Activated B cell treated with CpG ODN at 0.5 μM for 24 hours (primary cell): ENCODE measurements around the gene DDTL. TPM values are rescaled to one million over a fixed set of nuclear protein-coding genes. Genes with fewer than 3 reads are reported as not detected.
"Not testable (repeated sequence)": the region's sequence is repeated elsewhere in the genome, so short reads cannot be mapped to it uniquely, and the experiment has no call there.

Experiments
- ATAC-seq: fragments of 200-7000 bp; cut with Tn5 transposase; one replicate; pipeline ENCODE4 v1.10.0; 2021; ENCODE audit warnings: low read depth, mild to moderate bottlenecking, moderate library complexity
- CTCF ChIA-PET: fragments of 350-600 bp; sonication (Branson Sonifier 250); formaldehyde crosslinking; loops from one replicate; lab custom pipeline; 2021; ENCODE audit warnings: antibody characterized with exemption; lab: Charles Lee
- POLR2A ChIA-PET: fragments of 350-600 bp; sonication (Branson Sonifier 250); formaldehyde crosslinking; loops from one replicate; lab custom pipeline; 2021; ENCODE audit warnings: antibody characterized with exemption; lab: Charles Lee
- DNase-seq: peaks from one replicate; pipeline ENCODE4 v3.0.0; 2022
- H3K27ac Mint-ChIP-seq: one replicate; pipeline ENCODE4 v1.8.0; 2020; ENCODE audit warnings: mixed read lengths
- H3K27me3 Mint-ChIP-seq: one replicate; pipeline ENCODE4 v1.8.0; 2021; ENCODE audit warnings: mixed read lengths
- H3K36me3 Mint-ChIP-seq: one replicate; pipeline ENCODE4 v1.8.0; 2021; ENCODE audit warnings: low read depth, mixed read lengths
- H3K4me1 Mint-ChIP-seq: one replicate; pipeline ENCODE4 v1.8.0; 2021; ENCODE audit warnings: mixed read lengths
- H3K4me3 Mint-ChIP-seq: one replicate; pipeline ENCODE4 v1.8.0; 2020; ENCODE audit warnings: mild to moderate bottlenecking, mixed read lengths
- H3K9me3 Mint-ChIP-seq: one replicate; pipeline ENCODE4 v1.8.0; 2020; ENCODE audit warnings: mixed read lengths
- intact Hi-C: fragments of 100-400 bp; cut with micrococcal nuclease; formaldehyde crosslinking; loops from one replicate; pipeline ENCODE4 v1.15.1; 2024
- total RNA-seq: library from RNA; stranded (reverse); gene quantifications from 2 replicates; pipeline ENCODE4 v1.2.3, GENCODE V29; 2022
- TF ChIP-seq, protein P1 (sequence below): fragments of 200-600 bp; IDR thresholded peaks from one replicate; pipeline ENCODE4 v1.8.0; 2022; ENCODE audit warnings: antibody characterized with exemption, mild to moderate bottlenecking

DDTL gene
- total RNA-seq, 1 donor from 2014 or later: 3.1 TPM

DNA sequence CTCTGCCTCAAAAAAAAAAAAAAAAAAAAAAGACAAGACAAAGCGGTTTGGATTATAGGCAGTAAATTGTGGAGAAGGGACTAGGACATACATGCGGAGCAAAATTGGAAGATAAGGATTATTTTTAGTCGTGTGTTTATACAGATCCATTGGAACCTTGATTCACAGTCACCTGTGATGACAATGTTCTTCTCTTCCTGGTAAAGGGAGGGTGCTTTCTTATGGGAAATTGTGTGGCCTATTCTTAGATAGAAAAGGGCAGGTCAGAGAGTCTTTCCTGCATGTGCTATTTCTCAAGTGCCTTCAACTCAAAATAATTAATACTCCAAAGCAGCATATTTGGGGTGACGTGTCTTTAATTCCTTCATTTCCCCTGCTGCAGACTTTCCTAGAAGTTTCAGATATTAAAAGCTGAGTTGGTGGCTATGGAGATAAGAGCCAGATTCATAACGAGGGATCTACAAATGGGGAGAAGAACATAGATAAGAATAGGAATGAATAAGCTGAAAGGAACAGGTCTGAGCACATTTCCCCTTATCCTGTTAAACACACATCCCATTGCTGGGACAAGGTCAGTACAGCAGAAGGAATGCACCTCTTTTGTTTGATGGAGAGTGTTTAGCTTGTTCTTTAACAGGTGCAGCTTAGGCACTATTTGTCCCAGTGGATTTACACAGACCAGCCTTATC is 28.2 kb upstream of the DDTL start:
- Mint-ChIP-seq H3K4me1 (no peaks in the 10 kb centered on the region), H3K4me3 (no peak overlapping the region), H3K9me3 (no peaks in the 10 kb centered on the region), H3K36me3 (no peaks in the 10 kb centered on the region), H3K27ac (no peak overlapping the region), H3K27me3 (peaks cover 2% of the 10 kb centered on the region)
- intact Hi-C loops: no loop called here
- TF ChIP-seq, protein P1, sequence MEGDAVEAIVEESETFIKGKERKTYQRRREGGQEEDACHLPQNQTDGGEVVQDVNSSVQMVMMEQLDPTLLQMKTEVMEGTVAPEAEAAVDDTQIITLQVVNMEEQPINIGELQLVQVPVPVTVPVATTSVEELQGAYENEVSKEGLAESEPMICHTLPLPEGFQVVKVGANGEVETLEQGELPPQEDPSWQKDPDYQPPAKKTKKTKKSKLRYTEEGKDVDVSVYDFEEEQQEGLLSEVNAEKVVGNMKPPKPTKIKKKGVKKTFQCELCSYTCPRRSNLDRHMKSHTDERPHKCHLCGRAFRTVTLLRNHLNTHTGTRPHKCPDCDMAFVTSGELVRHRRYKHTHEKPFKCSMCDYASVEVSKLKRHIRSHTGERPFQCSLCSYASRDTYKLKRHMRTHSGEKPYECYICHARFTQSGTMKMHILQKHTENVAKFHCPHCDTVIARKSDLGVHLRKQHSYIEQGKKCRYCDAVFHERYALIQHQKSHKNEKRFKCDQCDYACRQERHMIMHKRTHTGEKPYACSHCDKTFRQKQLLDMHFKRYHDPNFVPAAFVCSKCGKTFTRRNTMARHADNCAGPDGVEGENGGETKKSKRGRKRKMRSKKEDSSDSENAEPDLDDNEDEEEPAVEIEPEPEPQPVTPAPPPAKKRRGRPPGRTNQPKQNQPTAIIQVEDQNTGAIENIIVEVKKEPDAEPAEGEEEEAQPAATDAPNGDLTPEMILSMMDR: no peak
- POLR2A ChIA-PET: no interaction called here
- CTCF ChIA-PET: no interaction called here
- DNase-seq (no peak), ATAC-seq (no peak)

DNA sequence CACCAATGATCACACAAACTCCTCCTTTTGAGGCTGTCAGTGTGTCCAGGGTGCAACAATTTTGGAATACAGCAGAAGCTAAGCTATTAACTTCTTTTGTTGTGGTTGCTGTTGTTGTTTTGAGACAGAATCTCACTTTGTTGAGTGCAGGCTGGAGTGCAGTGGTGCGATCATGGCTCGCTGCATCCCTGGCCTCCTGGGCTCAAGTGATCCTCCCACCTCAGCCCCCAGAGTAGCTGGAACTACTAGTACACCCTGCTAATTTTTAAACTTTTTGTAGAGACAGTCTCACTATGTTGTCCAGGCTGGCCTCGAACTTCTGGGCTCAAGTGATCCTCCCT is 27.7 kb upstream of the DDTL start:
- ATAC-seq (no peak), DNase-seq (no peak)
- TF ChIP-seq, protein P1: no peak
- CTCF ChIA-PET: no interaction called here
- intact Hi-C loops: no loop called here
- no peaks in the 10 kb centered on the region for H3K4me1 Mint-ChIP-seq
- H3K36me3 Mint-ChIP-seq: no peaks in the 10 kb centered on the region
- no peak overlapping the region for H3K4me3 Mint-ChIP-seq
- H3K27ac Mint-ChIP-seq: no peak overlapping the region
- H3K27me3 Mint-ChIP-seq: peaks cover 2% of the 10 kb centered on the region
- H3K9me3 Mint-ChIP-seq: no peaks in the 10 kb centered on the region
- POLR2A ChIA-PET: no interaction called here

DNA sequence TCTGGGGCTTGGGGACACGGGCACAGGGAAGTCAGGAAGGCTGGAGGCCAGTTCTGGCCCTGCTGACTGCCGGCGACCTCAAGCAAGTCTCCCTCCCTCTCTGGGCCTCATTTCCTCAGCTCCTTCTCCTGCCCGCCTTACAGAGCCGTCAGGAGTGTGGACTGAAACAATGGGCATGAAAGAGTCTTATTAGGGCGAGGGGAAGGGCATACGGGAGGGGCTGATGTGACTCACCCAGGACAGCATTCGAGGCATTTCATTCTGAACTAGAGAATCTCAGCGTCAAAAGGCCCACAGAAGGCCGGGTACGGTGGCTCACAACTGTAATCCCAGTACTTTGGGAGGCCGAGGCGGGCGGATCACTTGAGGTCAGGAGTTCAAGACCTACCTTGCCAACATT is 26.5 kb upstream of the DDTL start:
- H3K4me3 Mint-ChIP-seq, CTCF ChIA-PET, POLR2A ChIA-PET, intact Hi-C loops, ATAC-seq, DNase-seq, H3K36me3 Mint-ChIP-seq, H3K27ac Mint-ChIP-seq, H3K4me1 Mint-ChIP-seq, H3K9me3 Mint-ChIP-seq, H3K27me3 Mint-ChIP-seq: not testable (repeated sequence)

DNA sequence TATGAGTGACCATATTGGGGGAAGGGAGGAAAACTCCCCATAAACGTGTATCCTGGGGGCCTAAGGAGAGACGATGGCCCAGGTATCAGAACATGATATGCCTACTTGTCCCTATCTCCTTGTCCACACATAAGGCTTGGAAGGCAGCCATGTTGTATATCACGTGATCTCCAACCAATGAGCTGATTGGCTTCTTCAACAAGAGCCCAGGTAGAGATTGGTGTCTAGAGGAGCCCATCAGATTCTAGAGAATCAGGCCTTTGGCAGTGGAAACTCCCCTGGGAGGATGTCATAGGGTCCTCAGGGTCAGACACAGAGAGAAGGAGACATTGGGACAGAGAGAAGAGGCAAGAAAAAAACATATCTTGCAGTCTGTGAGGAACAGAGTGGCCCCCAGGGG is 19.3 kb upstream of the DDTL start:
- H3K27me3 Mint-ChIP-seq, ATAC-seq, H3K9me3 Mint-ChIP-seq, CTCF ChIA-PET, H3K36me3 Mint-ChIP-seq, H3K27ac Mint-ChIP-seq, H3K4me1 Mint-ChIP-seq, intact Hi-C loops, DNase-seq, H3K4me3 Mint-ChIP-seq: not testable (repeated sequence)
- POLR2A ChIA-PET: interaction anchor here (0.6 kb wide), 1 partner anchor 60 kb away, joined by 9 read pairs; no protein-coding TSS in a partner anchor

DNA sequence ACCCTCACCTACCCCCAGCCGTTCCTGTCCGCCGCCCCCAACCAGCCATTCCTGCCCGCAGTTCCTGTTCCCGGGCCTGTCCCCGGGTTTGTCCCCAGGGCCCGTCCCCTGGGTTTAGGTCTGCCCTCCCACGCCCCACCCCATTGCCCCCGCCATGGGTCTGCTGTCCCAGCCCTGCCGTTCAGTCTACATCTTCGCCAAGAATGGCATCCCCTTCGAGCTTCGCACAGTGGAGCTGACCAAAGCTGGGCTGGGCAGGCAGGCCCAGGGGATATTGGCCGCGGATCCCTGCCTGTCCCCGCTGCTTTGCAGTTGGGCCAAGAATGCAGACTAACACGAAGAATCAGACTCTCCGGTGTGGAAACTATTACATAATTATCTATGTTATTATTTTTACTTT is 16.9 kb upstream of the DDTL start:
- ATAC-seq, H3K4me3 Mint-ChIP-seq, H3K9me3 Mint-ChIP-seq, H3K27ac Mint-ChIP-seq, CTCF ChIA-PET, POLR2A ChIA-PET, H3K27me3 Mint-ChIP-seq, H3K4me1 Mint-ChIP-seq, H3K36me3 Mint-ChIP-seq, DNase-seq: not testable (repeated sequence)
- intact Hi-C loops: loop anchor here (10.0 kb wide), 2 partner anchors 225 to 575 kb away; no protein-coding TSS in a partner anchor

DNA sequence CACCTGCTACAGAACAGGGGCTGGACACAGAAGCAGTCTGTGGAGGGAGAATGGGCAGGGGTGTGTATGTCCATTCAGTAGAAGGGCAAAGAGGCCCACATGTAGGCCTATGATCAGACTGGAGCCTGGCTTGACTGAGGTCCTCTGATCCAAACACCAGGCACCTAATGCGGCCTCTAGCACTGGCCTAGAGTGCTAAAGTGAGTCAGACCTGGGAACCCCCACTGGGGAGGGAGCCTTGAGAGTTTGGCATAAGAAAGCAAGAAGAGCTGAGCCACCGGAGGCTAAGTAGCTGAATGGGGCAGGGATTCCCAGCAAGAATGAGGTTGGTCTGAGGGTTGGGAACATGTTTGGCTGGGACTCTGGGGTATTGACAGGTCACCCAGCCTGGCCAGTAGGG is 15.3 kb upstream of the DDTL start:
- H3K4me3 Mint-ChIP-seq, H3K27ac Mint-ChIP-seq, H3K9me3 Mint-ChIP-seq, POLR2A ChIA-PET, ATAC-seq, H3K4me1 Mint-ChIP-seq, H3K36me3 Mint-ChIP-seq, H3K27me3 Mint-ChIP-seq, CTCF ChIA-PET, DNase-seq: not testable (repeated sequence)
- intact Hi-C loops: loop anchor here (10.0 kb wide), 2 partner anchors 223 to 573 kb away; no protein-coding TSS in a partner anchor

DNA sequence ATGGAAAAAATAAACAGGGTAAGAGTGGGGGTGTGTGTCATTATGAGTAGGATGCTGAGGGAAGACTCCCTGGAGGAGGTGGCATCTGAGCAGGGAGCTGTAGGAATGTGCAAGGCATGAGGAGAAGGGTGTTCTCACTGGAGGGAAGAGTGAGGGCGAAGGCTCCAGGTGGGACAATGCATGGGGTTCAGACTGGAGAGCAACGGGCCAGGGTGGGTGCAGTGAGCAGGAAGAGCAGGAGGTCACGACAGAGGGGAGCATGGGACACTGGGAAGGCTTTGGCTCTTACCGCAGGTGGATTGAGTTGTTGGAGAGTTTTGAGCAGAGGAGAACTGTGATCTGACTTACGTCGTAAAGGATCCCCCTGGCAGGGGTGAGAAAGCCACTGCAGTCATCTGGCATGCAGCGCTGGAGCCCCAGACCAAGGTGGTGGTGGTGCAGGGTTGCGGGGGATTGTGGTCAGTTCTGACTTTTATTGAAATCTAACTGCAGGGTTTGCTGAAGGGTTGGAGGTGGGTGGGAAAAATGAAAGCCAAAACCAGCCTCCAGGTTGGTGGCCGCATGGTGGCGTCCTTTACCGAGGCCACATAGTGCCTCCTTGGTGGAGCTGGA is 13.8 kb upstream of the DDTL start:
- H3K4me3 Mint-ChIP-seq, ATAC-seq, H3K27ac Mint-ChIP-seq, CTCF ChIA-PET, H3K36me3 Mint-ChIP-seq, DNase-seq, H3K27me3 Mint-ChIP-seq, H3K9me3 Mint-ChIP-seq, H3K4me1 Mint-ChIP-seq, POLR2A ChIA-PET: not testable (repeated sequence)
- intact Hi-C loops: loop anchor here (10.0 kb wide), 2 partner anchors 222 to 572 kb away; no protein-coding TSS in a partner anchor

DNA sequence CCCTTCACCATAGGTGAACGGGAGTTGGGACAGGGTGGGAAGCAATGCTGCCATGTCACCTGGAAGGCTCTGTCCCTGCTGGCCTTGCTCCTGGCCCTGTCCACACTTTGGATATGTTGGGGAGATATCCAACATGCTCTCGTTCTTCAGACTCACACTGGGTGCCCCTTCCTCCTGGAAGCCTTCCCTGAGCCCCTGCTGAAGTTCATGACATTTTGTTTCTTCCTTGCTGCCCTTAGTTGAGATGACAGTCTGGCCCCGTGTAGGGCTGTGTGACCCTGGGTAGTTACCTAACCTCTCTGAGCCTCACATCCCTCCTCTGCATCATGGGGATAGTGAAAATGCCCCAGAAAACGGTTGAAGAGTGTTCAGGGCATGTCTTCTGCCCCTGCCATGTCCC is 13.2 kb upstream of the DDTL start:
- H3K4me3 Mint-ChIP-seq, H3K36me3 Mint-ChIP-seq, H3K4me1 Mint-ChIP-seq, ATAC-seq, DNase-seq, POLR2A ChIA-PET, H3K27ac Mint-ChIP-seq, H3K27me3 Mint-ChIP-seq, CTCF ChIA-PET, H3K9me3 Mint-ChIP-seq: not testable (repeated sequence)
- intact Hi-C loops: loop anchor here (10.0 kb wide), 2 partner anchors 221 to 571 kb away; no protein-coding TSS in a partner anchor

DNA sequence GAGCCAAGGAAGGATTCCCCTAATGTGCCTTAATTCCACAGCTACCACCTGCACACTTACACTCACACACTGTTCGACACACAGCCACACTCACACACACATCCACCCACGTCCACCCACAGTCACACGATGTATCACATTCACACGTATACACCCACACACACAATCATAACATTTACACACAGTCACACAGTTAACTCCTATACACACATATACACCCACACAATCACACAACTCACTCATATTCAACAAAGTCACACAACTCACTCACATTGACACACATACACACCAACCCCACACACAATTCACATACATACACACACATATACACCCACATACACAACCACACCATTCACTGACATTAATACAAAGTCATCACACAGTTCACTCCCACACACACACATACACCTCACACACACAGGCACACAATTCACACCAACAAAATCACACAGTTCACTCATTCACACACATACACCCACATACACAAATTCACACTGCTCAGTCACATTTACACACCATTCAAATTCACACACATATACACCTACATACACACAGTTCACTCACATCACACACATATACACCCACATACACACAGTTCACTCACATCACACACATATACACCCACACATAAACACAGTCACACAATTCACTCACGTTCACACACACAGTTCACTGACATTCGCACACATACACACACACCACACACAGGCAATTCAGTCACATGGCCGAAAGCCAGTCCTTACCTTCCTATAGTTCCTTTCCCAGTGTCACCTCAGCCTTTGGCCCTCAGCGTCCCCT is 12.3 kb upstream of the DDTL start:
- CTCF ChIA-PET, H3K4me1 Mint-ChIP-seq, H3K4me3 Mint-ChIP-seq, H3K27me3 Mint-ChIP-seq, ATAC-seq, POLR2A ChIA-PET, H3K36me3 Mint-ChIP-seq, H3K27ac Mint-ChIP-seq, H3K9me3 Mint-ChIP-seq, DNase-seq: not testable (repeated sequence)
- intact Hi-C loops: loop anchor here (10.0 kb wide), 2 partner anchors 220 to 570 kb away; no protein-coding TSS in a partner anchor

DNA sequence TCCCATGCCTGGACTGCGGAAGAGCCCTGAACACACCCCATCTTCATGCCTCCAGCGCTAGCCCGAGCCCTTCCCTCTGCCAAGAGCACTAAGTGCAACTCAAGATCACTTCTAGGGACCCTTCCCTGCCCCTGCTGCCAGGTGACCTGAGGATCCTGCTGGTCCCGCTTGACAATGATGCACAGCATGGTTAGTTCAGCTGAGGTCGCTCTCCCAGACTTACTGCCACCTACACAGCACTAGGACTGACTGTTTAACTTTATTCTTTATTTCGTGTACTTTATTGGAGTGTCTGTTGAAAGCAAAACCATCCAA is 11.7 kb upstream of the DDTL start:
- H3K9me3 Mint-ChIP-seq, H3K27ac Mint-ChIP-seq, ATAC-seq, CTCF ChIA-PET, H3K36me3 Mint-ChIP-seq, H3K4me1 Mint-ChIP-seq, POLR2A ChIA-PET, H3K27me3 Mint-ChIP-seq, H3K4me3 Mint-ChIP-seq, DNase-seq: not testable (repeated sequence)
- intact Hi-C loops: loop anchor here (5.0 to 10.0 kb wide), 4 partner anchors 93 to 570 kb away; partner anchors contain the start of gene MMP11
